IPS-NIHi7 (cell line): ENCODE measurements around the gene DBNL.

ENCODE experiments used
- DNase-seq: peaks from one replicate; pipeline ENCODE4 v3.0.0; 2012; ENCODE audit warnings: mixed read lengths; ENCODE audit errors: extremely low spot score

Gene DBNL

DNA sequence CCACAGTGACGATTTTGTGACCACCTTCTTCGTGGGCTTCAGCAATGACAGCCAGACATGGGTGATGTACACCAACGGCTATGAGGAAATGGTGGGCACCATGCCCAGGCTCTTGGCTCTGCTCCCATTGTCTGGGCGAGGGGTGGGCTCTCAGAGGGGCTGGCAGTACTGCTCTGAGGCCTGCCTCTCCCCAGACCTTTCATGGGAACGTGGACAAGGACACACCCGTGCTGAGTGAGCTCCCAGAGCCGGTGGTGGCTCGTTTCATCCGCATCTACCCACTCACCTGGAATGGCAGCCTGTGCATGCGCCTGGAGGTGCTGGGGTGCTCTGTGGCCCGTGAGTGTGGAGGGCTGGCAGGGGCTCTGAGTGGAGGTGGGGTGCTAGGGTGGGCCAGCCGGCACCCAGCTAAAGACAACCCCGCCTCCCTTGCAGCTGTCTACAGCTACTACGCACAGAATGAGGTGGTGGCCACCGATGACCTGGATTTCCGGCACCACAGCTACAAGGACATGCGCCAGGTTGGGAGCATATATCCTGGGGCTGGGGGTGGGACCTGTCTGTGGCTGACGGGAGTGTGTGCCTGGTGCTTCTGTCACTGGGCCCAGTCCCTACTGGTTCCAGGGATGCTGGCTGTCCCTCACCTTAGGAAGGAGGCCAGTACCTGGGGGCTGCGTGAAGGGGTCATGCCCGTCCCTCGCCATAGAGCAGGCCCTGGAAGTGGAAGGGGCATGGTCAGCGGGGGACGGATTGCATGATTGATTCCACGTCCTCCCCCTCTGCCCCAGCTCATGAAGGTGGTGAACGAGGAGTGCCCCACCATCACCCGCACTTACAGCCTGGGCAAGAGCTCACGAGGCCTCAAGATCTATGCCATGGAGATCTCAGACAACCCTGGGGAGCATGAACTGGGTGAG, 66.5 kb downstream of the DBNL start:
- DNase-seq, result no peak
